AG04449 (cell line): ENCODE data around the gene GPC4.

Source experiments
- CTCF ChIA-PET: fragments of 350-600 bp; formaldehyde crosslinking; extraction: SDS; loops from one replicate; lab custom pipeline; 2021; ENCODE audit warnings: antibody characterized with exemption; lab: Yijun Ruan, JAX
- POLR2A ChIA-PET: fragments of 400-600, 350-600 bp; formaldehyde crosslinking; extraction: SDS; loops from one replicate; lab custom pipeline; 2020; ENCODE audit warnings: antibody characterized with exemption, inconsistent platforms; lab: Yijun Ruan, JAX
- DNase-seq: peaks from one replicate; pipeline ENCODE4 v3.0.0-alpha.2; 2010; ENCODE audit warnings: low read depth, low spot score
- H3K4me3 ChIP-seq: 2 replicates; pipeline ENCODE4 v1.5.1; 2011; ENCODE audit warnings: low read depth, mild to moderate bottlenecking, control low read depth, low read length
- CTCF ChIP-seq: IDR thresholded peaks from one replicate; pipeline ENCODE4 v1.5.1; 2011; ENCODE audit warnings: mild to moderate bottlenecking, moderate library complexity, low read length, control low read depth, inconsistent platforms; ENCODE audit not compliant: insufficient read depth; ENCODE audit errors: missing control alignments

GPC4 gene

DNA sequence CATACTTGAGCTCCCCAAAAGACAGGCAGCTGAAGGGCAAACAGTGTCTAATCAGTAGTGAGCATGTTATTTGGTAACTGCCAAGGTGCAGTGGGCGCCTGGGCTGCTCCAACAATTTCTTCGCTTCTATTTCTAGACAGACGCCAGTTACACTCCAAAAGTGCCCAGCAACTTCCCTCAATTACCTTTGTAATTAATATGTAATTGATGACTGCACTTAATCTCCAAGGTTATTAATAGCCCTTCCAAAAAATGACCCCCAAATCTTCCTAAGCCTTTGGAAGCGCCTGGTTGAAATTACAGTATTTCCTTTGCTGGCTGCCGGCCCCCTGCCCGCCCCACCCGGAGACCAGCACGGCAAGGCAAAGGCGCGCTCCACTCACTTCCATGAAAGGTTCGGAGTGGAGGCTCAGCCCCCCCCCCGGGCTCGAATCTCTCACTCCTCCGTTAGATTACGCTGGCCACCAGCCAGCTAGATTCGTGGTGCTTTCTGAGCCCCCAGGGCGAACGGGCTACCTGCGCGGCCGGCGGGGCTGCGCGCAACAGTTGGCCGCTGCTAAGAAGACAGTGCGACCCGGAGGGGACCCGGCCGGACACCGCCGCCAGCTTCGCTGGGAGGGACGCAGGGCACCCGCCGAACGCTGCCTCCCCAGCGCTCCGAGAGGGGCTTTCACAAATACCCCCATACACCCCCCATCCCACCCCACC is 1.9 kb downstream of the GPC4 start:
- TF ChIP-seq CTCF = no peak
- H3K4me3 ChIP-seq = peak overlapping the region; percentile 65
- no peak for DNase-seq
- ChIA-PET CTCF (interaction anchor here (0.7 kb wide), 1 partner anchor 257 kb away, joined by 3 read pairs; no protein-coding TSS in a partner anchor), POLR2A (no interaction called here)

- H3K4me3 ChIP-seq = peak overlapping the region; percentile 65; the same call in 1 of the 2 replicates
Observed at GRCh38 chrX:133412665-133413064, 2.6 kb downstream of the GPC4 start.

DNA sequence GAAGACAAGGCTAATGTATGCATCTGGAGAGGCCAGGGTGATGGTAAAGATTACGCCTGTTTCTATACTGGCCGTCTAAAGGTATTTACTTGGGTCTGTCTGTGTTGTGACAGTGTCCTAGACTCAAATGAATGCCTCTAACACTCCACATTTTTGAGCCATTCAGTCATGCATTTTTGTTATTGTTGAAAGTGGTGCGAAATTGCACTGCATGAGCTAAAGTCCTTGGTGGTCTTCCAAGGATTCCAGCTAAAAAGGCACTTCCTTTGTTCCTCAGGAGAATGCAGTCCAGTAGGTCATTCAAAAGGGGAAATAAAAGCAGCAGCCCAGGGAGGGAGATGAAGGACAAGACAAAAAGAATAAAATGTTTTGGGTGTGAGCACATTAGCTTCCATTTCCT is 3.0 kb downstream of the GPC4 start:
- no peak for DNase-seq
- ChIA-PET CTCF (no interaction called here), POLR2A (no interaction called here)
- no peak overlapping the region for H3K4me3 ChIP-seq
- TF ChIP-seq CTCF = no peak

More at GRCh38 chrX:133412665-133413064, 2.6 kb downstream of the GPC4 start:
- DNase-seq = no peak
- ChIA-PET POLR2A (no interaction called here), CTCF (no interaction called here)
- no peak for TF ChIP-seq CTCF

DNA sequence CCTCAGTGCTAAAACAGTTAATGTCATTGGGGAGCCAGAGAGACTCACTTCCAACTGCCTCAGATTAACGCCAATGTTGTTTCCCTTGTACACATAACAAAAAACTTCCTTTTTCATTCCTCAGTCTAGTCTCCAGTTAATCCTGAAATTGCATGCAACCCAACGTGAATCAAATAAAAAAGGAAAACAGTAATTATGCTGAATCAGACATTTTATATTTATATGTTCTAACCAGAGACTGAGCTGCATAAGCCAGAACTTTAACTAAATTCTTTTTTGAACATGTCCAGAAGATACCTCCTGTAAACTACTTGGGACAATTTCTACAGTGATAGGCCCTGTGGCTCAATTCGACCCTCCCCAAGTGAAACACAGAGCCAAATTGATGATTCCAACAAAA is 4.7 kb downstream of the GPC4 start:
- no peak for TF ChIP-seq CTCF
- POLR2A ChIA-PET = no interaction called here
- H3K4me3 ChIP-seq = no peak overlapping the region
- no peak for DNase-seq
- CTCF ChIA-PET = no interaction called here

GRCh38 chrX:133405498-133406185 is 9.6 kb downstream of the GPC4 start:
- no peak for TF ChIP-seq CTCF
- no peak overlapping the region for H3K4me3 ChIP-seq
- POLR2A ChIA-PET = no interaction called here
- DNase-seq = no peak
- CTCF ChIA-PET = no interaction called here

DNA sequence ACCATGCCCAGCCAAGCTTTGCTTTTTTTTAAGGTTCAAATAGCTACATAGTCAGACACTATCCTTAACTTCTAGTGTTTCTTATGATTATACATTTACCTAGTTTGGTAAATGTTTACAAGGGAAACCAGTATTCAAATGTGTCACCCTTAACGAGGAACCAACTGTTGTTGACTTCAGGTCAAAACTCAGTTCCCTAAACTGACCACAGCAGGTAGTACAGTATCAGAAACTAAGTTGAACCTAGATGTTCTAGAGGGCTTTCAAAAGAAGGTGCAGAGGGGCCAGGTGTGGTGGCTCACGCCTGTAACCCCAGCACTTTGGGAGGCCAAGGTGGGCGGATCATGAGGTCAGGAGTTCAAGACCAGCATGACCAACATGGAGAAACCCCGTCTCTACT is 11.3 kb downstream of the GPC4 start:
- ChIA-PET POLR2A (no interaction called here), CTCF (no interaction called here)
- DNase-seq = no peak
- TF ChIP-seq CTCF = no peak
- H3K4me3 ChIP-seq = no peak overlapping the region
